ENCODE results near the gene HES6.
A peak's percentile ranks its signal among the peaks of the same experiment; 100 is the strongest.

The HES6 gene, protein sequence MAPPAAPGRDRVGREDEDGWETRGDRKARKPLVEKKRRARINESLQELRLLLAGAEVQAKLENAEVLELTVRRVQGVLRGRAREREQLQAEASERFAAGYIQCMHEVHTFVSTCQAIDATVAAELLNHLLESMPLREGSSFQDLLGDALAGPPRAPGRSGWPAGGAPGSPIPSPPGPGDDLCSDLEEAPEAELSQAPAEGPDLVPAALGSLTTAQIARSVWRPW

DNA sequence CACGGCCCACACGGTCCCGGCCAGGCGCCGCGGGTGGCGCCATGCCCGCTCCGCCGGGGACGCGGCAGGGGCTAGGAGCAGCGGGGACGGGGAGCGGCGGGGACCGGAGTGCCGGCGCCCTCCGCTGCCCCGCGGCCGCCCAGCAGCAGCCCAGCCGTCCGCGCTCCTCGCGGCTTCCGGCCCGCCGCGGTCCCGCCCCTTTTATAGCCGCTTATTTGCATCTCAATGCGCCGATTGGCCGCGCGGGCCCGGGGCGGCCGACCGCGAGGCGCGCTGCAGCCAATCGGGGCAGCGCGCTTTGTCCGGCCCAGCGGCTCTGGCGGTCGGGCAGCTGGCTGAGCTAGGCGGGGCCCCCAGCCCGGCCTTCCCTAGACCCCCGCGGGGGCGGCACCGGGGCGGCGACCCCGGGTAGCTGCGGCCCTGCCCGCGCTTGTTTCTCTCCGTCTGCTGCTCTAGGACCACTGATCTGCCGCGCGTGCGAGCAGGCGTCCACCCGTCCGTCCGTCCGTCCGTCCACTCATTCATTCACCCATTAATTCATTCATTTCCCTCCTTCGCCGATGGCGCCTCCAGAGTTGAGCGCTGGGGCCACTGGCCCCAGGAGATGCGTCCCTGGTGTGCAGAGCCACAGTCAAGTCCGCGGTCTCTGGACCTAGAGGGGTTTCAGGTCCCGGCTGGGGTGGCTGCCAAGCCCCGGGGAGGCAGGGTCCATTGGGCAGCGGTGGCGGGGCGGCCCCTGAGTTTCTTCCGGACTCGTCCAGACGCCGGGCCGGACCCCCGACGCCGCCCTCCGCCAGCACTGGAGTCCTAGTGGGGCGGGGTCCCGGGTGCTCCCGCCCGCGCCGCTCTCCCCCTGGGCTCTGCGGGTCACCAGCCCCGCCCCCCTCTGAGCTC is at the start of gene HES6:
Gene HES6, minus strand, starts transcription at position 176 of the 894 bp plus-strand sequence. Its CDS starts 133 bp downstream, at position 43.
- DNase-seq (ENCODE audit: low read depth in 2 of 2), result peak; percentile 45 to 55

DNA sequence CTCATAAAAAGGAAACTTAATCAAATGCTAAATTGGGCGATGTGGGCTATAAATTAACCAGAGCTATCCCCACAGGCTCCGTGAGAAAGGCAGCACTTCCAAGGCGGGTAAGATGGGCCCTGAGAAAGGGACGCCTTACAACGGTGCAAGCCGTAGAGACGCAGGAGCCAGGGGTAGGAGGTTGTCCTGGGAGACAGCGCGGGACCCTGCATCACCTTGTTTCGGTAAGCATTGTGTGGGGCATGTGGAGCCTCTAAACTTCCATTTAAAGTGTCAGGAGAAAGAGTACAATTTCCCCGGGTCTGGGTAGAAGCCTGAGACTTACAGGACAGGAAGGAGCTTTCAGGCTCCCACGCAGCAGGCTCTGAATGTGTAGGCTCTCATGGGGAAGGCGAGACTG is 49.7 kb upstream of the HES6 start:
- no peak for DNase-seq (ENCODE audit: low read depth in 2 of 2)

DNA sequence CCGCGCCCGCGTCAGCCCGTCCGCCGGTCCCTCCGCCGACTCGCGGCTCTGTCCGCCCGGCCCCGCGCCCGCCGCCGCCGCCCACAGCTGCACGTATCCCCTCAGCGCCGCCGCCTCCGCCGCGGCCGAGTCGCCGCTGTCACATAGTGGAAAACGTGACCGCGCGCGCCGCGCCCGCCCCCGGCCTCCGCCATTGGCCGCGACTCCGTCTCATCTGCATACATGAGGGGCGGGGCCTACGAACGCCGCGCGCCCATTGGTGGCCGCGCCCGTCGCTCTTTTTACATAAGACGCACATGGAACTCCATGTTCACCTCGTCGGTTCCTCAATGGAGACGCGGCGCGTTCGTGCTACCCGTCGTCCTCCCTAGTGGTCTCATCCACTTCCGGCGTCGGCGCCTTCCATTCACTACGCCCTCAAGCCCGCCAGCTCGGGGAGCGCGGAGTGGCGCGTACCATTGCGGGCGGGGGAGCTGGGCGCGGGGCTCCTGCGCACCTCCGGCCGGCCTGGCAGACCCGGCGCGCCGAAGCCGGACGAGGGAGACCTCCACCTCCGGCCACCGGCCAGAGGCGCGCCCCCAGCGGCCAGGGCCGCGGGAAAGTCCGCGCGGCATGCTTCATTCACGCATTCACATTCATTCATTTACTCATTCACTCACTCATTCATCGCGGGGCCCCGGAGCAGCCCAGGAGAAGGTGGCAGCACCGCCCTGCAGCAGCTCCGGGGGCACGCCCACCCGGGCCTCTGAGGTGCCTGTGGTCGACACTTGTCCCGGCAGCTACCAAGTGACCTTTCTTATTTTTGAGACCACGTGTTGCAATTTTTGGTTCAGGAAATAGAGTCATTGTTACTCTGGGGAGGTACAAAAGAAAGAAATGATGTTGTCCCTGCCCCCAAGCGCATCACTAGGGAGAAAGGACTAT is 49.1 kb upstream of the HES6 start:
- peak; percentile 95 to 98 for DNase-seq (ENCODE audit: low read depth in 2 of 2)

GRCh38 chr2:238287737-238288649 is 48.2 kb upstream of the HES6 start, which contains the start of gene PER2:
Gene PER2 (minus strand): TSS chr2:238288610. CDS start chr2:238277936, 10,674 bp downstream.
- no peak for DNase-seq (ENCODE audit: low read depth in 2 of 2)

- DNase-seq (ENCODE audit: low read depth in 2 of 2), result no peak
Measured at GRCh38 chr2:238286987-238287736, 47.3 kb upstream of the HES6 start.

DNA sequence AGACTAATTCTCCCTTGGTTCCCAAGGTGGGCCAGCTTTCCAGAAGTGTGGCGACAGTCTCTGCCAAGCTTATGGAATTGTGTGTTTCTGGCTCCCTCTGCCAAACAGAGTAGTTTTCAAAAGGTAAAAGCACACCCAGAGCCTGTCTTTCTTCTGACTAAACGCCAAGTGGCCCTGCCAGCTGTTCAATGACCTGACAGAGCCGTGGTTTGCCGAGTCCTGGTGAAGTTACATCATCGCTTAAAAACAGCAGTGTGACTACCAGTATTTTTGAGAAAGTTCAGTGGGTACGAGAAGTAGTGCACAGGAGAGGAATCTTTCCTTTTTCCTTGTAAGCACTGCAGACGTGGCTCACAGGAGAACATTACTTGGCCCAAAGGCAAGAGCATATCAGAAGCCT is 46.7 kb upstream of the HES6 start:
- DNase-seq (ENCODE audit: low read depth in 2 of 2), result no peak

GRCh38 chr2:238286095-238286494 is 46.3 kb upstream of the HES6 start:
- DNase-seq (ENCODE audit: low read depth in 2 of 2), result no peak

GRCh38 chr2:238285653-238286082 is 45.8 kb upstream of the HES6 start:
- DNase-seq (ENCODE audit: low read depth in 2 of 2), result no peak

GRCh38 chr2:238284802-238285515 is 45.1 kb upstream of the HES6 start:
- DNase-seq (ENCODE audit: low read depth in 2 of 2), result no peak

GRCh38 chr2:238282861-238283738 is 43.3 kb upstream of the HES6 start:
- no peak for DNase-seq (ENCODE audit: low read depth in 2 of 2)

GRCh38 chr2:238281826-238282480 is 42.1 kb upstream of the HES6 start:
- DNase-seq (ENCODE audit: low read depth in 2 of 2), result no peak

DNA sequence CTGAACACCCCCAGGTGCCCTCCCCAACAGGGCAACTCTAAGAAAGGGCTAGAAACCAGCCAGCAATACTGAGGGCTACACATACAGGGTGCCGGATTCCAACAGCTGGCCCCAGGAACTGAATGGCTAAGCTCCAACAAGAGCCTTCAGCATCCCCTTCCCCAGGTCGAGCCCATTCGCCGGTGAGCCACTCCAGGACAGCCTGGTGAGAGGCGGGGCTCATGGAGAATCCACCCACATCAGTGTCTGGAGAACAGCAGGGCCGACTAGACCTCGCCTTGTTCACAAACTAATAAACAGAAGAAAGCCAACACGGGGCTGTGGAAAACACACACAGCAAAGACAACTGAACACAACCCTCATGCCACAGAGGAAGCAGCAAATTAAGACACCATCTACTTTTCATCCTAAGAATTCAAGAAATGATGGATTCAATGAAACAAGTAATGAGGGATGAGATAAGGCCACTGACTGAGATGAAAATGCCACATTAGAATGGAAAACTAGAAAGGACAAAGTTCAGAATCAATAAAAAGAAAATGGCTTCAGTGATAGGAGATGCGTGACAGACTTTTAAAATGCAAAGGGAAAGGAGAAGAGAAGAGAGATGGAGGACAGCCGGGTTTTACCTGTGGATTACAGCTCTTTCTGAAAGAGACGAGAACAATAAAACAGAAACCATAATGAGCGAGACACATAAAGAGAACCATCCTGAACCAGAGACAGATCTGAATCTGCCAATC is 40.4 kb upstream of the HES6 start:
- no peak for DNase-seq (ENCODE audit: low read depth in 2 of 2)

DNA sequence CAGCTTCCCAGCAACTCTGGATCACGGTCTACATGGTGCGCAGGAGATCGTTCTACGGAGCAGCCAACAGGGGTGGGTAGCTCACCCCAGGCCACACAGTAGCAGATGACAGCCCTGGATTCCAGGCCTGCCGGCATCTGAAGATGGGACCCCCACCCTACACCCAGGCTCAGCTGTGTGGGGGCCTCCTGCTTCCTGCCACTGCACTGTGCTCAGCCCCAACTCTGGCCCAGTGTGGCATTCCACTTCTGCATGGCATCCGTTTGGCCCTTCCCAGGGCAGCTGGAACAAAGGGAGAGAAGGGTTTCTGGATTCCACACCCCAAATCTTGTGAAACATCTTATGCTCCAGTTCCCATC is 39.5 kb upstream of the HES6 start:
- no peak for DNase-seq (ENCODE audit: low read depth in 2 of 2)

- DNase-seq (ENCODE audit: low read depth in 2 of 2), result no peak
Measured at GRCh38 chr2:238278626-238279323, 38.9 kb upstream of the HES6 start.

DNA sequence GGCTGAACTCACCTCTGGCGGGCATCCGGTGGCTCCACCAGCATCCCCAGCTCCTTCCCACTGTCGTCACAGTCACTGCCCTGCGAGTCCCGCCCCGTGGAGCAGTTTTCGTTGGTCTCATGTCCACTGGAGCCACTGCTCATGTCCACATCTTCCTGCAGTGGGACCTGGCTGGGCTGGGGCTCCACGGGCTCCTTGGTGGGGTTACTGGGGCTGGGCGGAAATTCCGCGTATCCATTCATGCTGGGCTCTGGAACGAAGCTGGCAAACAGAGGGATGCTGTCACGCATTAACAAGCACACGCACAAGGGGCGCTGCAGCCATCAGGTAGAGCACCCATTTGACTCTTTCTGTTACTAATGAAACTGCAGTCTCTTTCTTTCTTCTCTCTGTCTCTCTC is 37.9 kb upstream of the HES6 start:
- DNase-seq (ENCODE audit: low read depth in 2 of 2), result no peak

- DNase-seq (ENCODE audit: low read depth in 2 of 2), result no peak
Measured at GRCh38 chr2:238274152-238274865, 34.5 kb upstream of the HES6 start.
